GM18498 (cell line): ENCODE measurements around the gene TEAD2.
A peak's percentile ranks its signal among the peaks of the same experiment; 100 is the strongest.
"Not testable (repeated sequence)": the region's sequence is repeated elsewhere in the genome, so short reads cannot be mapped to it uniquely, and the experiment has no call there.

Experiments used
- ATAC-seq: cut with Tn5 transposase; IDR thresholded peaks from one replicate; pipeline ENCODE4 v1.9.1; 2021; ENCODE audit warnings: mild to moderate bottlenecking, moderate library complexity; ENCODE audit not compliant: unreplicated experiment

The TEAD2 gene

DNA sequence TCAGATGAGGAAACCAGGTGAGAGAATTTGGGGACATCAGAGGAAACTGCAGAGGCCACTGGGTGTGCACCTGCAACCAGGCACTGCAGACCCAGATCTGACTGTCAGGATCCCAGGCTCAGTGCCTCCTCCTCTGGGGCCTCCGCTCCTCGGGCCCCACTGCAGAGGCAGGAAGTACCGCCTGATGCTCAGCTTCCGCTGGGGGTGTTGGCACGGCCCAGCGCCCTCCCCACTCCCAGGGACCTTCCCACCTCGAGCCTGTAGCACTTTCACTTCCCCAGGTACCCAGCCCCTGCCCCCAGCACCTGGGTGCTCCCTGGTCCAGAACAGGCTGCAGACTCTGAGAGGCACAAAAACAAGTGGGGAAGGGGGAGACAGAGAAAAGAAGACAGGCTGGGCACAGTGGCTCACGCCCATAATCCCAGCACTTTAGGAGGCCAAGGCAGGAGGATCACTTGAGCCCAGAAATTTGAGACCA lies 28.4 kb downstream of the TEAD2 start:
- peak; percentile 54 for ATAC-seq

DNA sequence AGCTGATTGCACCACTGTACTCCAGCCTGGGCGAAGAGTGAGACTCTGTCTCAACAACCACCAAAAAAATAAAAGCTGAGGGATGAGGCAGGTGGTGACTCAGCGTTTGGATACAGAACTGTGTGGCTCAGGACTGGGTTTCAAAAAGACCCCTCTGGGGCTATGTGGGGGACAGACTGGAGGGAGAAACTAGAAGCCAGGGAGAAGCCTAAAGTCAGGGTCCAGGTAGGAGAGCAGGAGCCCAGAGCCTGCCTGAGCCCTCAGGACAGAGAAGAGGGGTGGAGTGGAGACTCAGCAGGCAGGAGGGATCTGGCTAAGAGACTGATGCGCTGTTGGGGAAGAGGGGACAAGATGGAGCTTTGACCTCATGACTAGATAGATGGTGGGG lies 28.8 kb downstream of the TEAD2 start:
- no peak for ATAC-seq

DNA sequence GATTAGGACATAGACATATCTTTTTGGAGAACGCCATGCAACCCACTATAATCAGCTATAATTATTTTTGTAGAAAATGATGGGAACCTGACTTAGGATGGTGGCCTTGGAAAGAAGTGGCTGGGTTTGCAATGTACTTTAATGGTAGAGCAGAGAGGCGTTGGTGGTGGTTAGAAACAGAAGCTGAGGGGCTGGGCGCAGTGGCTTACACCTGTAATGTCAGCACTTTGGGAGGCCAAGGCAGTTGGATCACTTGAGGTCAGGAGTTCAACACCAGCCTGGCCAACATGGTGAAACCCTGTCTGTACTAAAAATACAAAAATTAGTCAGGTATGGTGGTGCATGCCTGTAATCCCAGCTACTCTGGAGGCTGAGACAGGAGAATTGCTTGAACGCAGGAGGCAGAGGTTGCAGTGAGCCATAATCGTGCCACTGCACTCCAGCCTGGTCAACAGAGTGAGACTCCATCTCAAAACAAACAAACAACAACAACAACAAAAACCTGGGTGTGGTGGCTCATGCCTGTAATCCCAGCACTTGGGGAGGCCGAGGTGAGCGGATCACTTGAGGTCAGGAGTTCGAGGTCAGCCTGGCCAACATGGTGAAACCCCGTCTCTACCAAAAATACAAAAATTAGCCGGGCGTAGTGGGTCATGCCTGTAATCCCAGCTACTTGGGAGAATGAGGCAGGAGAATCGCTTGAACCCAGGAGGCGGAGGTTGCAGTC lies 29.4 kb downstream of the TEAD2 start:
- not testable (repeated sequence) for ATAC-seq

DNA sequence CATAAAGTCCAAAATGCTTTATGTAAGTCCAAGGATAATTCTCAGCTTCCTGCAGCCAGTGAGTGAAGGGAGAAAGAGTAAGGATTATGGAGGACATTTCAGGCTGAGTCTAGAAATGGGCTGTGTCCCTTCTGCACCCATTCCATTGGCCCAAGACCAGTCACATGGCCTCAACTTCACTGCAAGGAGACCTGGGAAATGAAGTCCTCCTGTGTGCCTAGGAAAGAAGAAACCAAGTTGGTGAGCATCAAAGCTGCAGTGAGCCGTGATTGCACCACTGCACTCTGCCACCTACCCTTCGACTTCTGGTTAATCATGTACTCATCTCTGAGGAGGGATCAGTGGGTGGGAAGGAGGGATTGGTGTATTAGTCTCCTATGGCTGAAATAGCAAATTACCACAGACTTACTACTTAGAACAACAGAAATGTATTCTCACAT lies 30.6 kb downstream of the TEAD2 start:
- ATAC-seq: peak; percentile 58

DNA sequence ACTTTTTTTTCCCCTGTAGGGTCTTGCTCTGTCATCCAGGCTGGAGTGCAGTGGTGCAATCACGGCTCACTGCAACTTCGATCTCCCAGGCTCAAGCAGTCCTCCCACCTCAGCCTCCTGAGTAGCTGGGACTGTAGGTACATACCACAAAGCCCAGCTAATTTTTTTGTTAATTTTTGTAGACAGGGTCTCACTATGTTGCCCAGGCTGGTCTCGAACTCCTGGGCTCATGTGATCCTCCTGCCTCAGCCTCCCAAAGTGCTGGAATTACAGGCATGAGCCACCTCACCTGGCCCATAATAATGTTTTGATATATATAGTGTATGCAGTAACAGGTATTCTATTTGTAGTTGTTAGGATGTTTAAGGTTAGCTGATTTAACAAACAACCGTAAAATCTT lies 31.0 kb downstream of the TEAD2 start:
- ATAC-seq: not testable (repeated sequence)

DNA sequence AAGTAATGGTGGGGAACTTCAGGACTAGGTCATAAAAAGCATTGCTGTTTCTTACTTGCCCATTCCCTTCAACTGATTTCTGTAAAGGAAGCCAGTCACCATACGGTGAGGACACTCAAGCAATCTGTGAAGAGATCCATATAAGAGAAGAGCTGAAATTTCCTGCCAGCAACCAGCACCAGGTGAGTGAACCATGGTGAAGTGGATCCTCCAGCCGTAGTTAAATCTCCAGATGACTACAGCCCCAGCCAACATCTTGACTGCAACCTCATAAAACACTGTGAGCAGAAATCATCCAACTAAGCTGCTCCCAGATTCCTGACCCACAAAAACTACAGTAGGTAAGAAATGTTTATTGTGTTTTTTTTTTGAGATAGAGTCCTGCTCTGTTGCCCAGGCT lies 33.5 kb downstream of the TEAD2 start:
- no peak for ATAC-seq

DNA sequence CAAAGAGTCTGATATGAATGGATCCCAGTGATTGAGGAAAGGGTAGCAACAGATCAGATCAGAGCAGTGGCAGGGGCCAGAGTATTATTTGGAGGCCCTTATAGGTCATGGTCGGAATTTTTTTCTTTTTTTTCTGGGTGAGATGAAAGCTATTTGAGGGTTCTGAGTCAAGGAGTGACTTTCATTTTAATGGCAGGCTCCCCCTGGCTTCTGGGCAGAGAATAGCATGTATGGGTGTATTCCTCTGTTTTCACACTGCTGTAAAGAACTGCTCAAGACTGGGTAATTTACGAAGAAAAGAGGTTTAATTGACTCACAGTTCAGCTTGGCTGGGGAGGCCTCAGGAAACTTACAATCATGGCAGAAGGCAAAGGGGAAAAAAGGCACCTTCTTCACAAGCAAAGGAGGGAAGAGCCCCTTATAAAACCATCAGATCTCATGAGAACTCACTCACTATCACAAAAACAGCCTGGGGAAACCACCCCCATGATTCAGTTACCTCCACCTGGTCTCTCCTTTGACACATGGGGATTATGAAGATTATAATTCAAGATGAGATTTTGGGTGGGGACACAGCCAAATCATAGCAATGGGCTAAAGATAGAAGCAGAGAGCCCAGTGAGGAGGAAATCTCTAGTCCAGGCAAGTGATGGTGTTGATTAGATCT lies 34.2 kb downstream of the TEAD2 start:
- no peak for ATAC-seq

DNA sequence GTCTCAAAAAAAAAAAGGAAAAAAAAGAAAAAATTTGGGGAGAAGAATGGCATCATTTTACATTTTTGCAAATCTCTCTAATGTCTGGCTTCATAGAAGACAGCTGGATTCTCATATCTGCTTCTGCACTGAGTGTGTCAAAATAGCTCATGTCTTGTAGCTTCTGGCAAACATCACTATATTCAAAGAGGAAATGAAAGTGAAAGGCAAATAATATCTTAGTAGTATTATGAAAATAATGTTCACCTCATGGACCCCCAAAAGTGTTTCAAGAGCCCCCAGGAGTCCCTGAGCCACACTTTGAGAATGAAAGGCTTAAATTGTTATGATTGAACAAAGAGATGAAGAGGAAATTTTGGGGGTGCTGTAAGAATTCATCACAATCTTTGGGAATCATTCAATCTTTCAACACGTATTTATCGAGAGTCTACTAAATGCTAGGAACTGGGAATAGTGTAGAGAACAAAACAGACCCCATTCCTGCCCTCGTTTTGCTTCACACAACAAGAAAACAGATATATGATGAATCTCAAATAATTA lies 36.0 kb downstream of the TEAD2 start:
- ATAC-seq: no peak

DNA sequence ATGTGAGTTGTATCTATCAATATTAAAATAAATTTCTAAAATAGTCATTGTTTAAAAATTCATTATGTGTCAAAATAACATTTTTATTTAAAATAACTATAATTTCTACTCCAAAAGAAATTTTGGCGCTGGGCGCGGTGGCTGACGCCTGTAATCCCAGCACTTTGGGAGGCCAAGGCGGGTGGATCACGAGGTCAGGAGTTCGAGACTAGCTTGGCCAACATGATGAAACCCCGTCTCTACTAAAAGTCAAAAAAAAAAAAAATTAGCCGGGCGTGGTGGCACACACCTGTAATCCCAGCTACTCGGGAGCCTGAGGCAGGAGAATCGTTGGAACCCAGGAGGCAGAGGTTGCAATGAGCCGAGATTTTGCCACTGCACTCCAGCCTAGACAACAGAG lies 36.5 kb downstream of the TEAD2 start:
- ATAC-seq: not testable (repeated sequence)

DNA sequence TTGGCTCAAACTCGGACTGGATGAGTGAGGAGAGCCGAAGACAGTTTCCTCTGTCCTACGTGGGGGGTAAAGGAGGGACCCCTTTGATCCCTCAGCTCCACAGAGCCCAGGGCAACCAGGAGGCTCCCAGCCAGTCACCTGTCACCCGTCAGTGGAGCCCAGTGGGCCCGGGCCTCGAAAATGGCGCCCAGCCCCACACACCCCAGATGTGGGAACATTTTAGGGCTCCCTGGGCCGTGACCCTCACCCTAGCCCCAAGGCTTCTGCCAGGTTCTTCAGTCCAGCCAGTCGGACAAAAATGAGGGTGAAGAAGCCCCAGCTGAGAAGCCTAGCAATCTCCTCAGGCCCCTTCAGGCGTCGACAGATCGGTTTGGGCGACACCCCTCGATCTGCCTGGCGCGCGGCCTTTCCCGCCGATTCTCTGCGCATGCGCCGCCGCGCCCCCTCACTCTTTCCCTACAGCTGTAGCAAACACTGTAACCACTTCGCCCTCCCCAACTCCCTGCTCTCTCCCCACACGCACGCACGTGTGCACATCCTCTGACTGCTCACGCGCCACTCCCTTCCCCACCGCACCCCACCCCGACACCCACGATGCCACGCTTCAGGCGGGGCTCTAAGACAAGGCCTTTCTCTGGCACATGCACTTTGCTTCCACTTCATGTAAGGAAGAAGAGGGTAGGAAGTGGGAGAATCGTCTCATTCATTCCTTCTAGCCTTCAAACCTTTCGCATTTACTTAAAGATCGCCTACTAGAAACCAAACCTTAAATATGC lies 37.2 kb downstream of the TEAD2 start, which contains the start of gene SLC6A16:
Gene SLC6A16, minus strand, starts transcription at position 391 of the 776 bp plus-strand sequence. CDS start 13,844 bp downstream, outside the sequence.
- ATAC-seq: no peak

DNA sequence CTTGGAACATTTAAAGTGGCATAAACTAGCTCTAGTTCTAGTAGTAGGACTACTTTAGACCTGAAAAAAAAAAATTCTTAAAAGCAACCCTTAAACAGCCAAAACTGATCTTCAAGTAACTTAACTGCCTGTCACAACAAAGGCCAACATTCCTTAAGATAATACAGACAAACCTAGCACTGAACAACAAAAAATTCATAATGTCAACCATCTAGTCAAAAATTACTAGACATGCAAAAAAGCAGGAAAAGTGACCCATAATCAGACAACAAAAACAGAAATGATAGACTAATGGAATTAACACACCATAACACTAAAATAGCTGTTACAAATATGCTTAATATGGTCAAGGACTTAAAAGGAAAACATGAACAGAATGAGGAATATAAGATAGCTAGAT lies 43.9 kb downstream of the TEAD2 start:
- no peak for ATAC-seq

DNA sequence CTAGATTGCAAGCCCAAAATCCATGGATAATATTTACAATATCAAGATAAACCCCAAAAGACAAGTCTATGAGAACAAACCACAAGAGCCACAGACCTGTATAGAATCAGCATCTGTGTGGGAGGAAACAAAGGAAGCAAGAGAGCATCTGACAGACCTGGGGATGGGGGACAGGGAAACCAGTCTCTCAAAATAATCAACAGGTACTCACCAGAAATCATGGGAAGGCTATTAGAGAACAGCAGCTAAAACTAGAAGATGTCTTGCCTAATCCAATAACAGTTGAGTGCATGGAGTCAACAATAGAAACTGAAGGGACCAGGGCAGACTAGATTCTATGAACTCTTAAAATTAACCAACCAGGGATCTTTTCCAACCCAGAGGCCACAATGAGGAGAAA lies 45.9 kb downstream of the TEAD2 start:
- no peak for ATAC-seq

DNA sequence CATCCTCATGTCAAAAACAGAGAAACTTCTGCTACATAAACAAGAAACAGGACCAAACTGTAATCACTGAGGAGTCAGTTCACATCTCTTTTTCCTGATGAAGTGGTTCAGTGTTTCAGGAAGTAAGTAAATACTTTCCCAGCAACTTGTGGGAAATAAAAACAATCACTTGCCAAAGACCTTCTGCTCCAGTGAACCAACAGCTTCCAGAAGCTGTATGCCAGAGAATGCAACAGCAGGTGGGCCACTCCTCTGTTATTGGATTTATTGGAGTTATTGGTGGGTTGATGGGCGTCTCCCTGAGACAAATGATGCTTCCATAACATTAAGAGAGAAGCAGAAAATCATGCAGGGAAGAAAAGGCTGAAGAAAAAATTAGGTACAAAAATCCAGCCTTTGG lies 47.1 kb downstream of the TEAD2 start:
- no peak for ATAC-seq

DNA sequence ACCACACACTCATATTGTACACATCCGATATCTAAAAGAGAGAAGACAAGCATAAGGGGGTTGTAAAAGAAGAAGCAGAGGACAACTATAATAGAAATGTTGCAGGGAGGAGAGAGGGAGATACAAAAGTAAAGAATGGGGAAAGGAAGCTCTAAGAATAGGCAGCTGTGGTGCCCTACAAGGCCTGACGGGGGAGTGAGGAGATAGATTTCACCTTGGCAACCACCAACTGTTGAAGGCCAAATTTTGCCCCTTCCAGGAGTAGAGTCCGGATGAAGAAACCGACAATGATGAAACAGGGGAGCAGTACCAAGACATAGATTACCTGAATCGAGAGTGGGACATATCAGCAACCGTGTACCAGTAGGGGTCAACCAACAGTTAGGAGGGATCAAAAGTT lies 53.1 kb downstream of the TEAD2 start:
- ATAC-seq: no peak

DNA sequence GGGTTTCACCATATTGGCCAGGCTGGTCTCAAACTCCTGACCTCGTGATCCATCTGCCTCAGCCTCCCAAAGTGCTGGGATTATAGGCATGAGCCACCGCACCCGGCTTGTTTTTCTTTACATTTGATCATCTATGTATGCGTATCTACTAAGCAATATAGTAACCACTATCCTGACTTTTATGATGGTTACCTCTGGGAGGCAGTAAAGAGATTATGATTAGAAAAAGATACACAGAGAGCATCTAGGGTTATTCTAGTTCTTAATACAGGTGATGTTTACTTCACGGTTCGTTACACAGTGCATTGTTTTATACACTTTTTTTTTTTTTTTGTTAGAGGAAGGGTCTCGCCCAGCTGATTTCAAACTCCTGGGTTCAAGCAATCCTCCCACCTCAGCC lies 55.5 kb downstream of the TEAD2 start:
- not testable (repeated sequence) for ATAC-seq

DNA sequence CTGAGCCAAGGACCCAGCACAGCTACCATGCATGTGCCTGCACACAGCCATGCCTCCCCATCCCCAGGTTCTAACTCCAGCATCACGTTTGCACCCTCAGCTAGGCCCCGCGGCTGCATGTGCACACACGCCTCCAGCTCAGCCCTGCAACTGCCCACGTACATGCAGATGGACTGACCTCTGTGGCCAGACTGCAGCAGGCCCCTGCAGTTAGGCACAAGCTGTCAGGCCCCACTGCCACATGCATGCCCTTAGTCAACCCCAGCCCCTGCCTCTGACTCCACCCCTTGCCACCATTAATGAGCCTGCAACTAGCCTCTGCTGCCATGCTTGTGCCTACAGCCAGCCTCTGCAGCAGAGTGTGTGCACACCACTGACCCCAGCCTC lies 60.4 kb downstream of the TEAD2 start:
- no peak for ATAC-seq

DNA sequence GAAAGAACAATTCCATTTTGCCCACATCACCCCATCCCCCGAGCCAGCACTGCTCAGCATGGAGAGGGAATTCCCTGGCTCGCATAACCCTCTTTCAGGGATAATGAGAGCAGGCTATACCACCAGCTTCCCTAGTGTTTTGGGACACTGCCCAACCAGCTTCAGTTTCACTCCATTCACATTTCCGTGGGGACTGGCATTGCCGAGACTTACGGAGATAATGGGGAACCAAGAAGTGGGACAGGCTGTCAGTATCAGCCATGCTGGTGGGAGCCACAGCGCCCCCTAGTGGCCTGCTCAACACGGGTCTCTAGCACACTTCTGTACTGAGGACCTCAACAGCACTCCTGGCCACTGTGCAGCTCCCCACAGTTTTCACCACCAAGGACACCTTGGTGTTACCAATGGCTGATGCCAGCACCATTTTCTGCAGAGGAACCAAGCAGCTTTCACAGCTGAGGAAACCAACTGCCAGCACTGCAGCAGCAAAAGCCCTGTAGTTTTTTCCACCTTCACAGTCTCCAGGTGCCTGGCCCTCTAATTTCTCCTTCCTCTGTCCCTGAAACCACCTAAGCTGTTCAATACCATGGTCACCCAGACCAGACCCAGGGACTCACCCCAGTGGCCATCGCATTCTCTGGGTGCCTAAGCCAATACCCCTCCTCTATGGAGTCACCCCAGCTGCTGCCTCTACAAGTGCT lies 60.9 kb downstream of the TEAD2 start:
- ATAC-seq: no peak

DNA sequence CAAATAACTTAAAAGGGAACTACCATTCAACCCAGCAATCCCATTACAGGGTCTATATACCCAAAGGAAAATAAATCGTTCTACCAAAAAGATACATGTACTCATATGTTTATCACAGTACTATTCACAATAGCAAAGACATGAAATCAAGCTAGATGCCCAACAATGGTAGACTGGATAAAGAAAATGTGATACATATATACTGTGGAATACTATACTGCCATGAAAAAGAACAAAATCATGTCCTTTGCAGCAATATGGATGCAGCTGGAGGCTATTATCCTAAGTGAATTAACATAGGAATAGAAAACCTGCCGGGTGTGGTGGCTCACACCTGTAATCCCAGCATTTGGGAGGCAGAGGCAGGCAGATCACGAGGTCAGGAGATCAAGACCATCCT lies 63.6 kb downstream of the TEAD2 start:
- not testable (repeated sequence) for ATAC-seq

DNA sequence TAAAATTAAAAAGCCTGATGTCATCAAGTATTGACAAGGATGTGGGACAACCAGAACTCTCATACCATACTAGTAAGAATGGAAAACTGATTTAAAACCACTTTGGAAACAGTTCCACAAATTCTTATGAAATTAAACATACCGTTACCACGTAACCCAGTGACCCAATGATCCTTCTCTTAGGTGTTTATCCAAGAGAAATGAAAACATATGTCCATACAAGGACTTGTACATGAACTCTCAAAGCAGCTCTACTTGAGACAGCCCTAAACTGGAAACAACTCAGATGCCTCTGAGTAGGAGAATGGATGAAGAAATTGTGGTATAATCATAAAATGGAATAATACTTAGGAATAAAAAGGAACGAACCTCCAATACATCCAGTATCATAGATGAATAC lies 64.8 kb downstream of the TEAD2 start:
- ATAC-seq: no peak

DNA sequence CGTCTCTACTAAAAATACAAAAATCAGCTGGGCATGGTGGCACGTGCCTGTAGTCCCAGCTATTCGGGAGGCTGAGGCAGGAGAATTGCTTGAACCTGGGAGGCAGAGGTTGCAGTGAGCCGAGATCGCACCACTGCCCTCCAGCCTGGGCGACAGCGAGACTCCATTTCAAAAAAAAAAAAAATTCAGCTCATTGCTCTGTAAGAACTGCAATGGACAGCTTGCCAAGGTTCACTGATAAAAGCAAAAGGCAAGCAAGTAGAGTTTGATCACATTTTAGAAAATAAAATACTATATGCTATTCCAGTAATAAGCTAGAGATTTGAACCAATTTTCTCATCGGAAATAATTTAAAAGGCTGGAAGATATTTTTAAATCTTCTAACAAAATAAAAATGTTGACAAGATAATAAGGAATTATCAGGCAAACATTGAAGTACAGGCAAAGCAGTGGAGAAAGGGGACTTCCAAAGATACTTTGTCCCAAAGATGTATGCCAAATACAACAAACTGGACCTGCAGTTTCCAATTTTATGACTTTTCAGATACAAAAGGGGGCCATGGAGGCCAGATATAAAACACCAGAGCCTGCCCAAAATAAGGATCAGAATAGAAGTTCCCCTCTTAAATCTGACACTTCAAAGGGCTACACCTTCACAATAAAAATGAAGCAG lies 66.9 kb downstream of the TEAD2 start:
- no peak for ATAC-seq
